Fibroblast of mammary gland (primary cell): ENCODE measurements around the gene HHIPL1.

Source experiments
- DNase-seq: peaks from one replicate; pipeline ENCODE4 v3.0.0-alpha.2; 2010; ENCODE audit warnings: low read depth
- H3K4me3 ChIP-seq: 2 replicates; pipeline ENCODE4 v1.5.1; 2011; ENCODE audit warnings: low read depth, mild to moderate bottlenecking, low read length, moderate library complexity; ENCODE audit not compliant: control insufficient read depth
- TF ChIP-seq, protein P1 (sequence below): conservative IDR thresholded peaks from 2 replicates; pipeline ENCODE4 v1.5.1; 2011; ENCODE audit warnings: low read depth, low read length, inconsistent platforms; ENCODE audit not compliant: control insufficient read depth, insufficient read depth

The HHIPL1 gene

DNA sequence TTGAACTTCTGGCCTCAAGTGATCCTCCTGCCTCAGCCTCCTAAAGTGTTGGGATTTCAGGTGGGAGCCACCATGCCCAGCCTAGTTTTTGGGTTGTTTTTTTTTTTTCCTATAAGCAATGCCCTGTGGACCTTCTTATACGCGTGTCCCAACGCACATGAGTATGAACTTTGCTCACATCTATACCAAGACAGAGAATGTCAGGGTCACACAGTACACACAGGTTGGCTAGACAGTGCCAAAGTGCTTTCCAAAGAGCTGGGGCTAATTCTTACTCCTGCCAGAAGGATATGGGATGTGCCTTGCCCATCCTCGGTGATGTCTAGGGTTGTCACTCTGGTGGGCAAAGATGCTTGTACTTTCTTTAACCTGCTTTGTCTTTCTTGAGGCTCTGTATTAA is 33.3 kb upstream of the HHIPL1 start:
- TF ChIP-seq, protein P1, sequence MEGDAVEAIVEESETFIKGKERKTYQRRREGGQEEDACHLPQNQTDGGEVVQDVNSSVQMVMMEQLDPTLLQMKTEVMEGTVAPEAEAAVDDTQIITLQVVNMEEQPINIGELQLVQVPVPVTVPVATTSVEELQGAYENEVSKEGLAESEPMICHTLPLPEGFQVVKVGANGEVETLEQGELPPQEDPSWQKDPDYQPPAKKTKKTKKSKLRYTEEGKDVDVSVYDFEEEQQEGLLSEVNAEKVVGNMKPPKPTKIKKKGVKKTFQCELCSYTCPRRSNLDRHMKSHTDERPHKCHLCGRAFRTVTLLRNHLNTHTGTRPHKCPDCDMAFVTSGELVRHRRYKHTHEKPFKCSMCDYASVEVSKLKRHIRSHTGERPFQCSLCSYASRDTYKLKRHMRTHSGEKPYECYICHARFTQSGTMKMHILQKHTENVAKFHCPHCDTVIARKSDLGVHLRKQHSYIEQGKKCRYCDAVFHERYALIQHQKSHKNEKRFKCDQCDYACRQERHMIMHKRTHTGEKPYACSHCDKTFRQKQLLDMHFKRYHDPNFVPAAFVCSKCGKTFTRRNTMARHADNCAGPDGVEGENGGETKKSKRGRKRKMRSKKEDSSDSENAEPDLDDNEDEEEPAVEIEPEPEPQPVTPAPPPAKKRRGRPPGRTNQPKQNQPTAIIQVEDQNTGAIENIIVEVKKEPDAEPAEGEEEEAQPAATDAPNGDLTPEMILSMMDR: no peak
- H3K4me3 ChIP-seq: no peak overlapping the region

DNA sequence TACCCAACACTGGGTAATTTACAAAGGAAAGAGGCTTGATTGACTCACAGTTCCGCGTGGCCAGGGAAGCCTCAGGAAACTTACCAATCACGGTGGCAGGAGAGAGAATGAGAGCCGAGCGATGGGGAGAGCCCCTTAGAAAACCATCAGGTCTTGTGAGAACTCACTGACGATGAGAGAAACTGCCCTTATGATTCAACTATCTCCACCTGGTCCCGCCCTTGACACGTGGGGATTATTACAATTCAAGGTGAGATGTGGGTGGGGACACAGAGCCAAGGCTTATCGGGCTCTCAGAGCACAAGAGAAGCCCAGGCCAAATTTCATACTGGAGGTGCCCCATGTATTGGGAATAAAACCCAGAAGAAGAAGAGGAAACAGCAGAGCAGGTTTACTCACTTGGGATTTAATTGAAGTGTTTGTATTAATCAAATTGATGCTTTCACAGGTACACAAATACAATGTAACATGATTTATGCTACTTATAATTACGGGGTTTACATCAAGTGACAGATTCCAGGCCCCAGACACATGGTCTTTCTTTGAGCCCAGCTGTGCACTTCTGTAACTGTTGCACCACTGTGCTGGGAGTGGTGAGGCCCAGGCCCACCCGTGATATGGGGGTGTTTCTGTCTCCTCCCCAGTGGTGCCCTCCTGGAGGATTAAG is 32.7 kb upstream of the HHIPL1 start:
- no peak for DNase-seq
- TF ChIP-seq, protein P1: no peak
- H3K4me3 ChIP-seq: no peak overlapping the region

More for the DNA sequence above, 33.3 kb upstream of the HHIPL1 start:
- no peak for DNase-seq

DNA sequence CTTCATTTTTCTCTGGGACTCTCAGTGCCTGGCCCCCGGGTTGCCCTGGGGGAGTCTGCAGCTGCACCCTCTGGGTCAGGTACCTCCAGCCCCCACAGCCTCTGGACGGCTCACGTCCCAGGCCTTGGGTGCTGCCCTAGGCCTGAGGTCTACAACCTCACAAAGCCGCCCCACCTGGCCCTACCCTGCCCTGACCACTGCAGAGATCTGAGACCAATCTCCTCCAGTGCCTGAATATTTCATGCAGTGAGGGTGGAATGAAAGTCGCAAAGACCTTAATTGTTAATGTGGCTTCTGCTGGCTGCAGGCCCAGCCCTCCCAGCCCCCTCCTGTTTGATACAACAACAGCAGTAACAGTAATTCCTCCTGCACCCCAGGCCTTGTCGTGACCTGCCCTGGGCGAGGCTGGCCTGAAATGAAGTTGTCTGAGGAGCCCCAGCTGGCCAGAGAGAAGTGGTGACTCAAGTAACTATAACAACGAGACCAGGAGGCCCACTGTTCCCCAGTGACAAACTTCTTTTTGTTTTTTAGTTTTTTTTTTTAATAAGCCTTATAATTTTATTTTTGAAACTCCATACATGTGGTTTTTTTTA is 32.1 kb upstream of the HHIPL1 start:
- H3K4me3 ChIP-seq: no peak overlapping the region
- DNase-seq: no peak
- TF ChIP-seq, protein P1: no peak

DNA sequence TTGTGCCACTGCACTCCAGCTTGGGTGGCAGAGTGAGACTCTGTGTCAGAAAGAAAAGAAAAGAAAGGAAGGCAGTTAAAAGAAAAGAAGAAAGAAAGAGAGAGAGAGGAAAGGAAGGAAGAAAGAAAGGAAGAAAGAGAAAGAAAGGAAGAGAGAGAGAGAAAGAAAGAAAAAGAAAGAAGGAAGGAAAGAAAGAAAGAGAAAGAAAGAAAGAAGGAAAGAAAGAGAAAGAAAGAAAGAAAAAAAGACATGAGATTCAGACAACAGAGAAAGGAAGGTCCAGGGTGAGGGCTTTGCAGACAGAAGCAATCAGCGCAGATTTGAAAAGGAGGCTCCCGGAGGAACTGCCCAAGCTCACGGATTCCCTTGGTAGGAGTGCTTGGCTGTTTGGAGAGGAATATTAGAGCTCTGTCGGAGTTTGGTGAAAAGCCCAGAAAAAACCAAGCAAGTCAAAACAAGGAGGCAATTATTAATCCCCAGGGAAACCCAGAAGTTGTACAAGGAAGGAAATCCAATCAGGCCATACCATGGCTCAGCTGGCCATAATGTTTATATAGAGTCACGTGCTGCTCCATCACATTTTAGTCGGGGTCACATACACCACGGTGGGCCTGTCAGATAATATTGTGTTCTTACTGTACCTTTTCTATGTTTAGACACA is 29.3 kb upstream of the HHIPL1 start:
- DNase-seq: no peak
- TF ChIP-seq, protein P1: no peak
- H3K4me3 ChIP-seq: no peak overlapping the region

DNA sequence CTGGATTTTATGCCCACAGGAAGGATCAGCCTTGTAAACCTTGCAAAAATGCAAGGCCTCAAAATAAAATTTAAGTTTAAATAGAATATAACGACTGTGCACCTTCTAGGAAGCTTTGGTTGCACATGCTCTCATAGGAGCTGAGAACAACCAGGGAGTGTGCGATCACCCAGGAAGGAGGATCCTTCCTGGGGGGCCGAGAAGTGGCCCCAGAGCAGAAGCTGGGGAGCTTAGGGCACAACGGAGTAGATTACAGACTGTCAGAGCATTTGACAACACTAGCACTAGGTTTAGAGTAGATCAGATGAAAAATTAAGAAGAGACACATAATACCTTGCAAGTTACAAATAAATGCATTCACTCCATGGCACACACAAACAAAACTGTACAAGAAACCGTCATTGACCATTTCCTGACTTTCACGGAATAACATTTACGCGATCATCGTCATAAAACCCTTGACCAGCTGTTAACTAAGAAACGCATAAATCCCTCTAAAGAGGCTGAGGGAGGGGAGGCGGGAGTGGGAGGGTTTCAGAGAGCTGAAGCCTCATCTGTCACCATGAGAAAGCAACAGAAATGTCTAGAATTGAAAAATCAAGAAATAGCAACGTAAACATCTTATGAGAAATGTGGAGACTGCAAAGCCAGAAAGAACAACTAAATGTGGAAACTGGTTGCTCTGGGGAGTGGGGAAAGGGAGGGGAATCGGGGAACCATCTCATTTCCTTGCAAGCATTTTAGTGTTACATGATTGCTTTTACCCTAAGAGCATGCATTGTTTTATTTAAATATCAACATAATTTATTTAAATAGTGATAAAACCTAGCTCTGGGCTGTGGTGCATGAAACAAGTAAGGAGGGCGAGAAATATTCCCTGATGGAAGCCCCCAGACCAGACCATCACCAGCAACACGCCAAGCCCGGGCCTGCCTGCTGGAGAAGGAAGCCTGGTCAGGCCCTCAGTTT is 27.8 kb upstream of the HHIPL1 start:
- TF ChIP-seq, protein P1: no peak
- no peak overlapping the region for H3K4me3 ChIP-seq
- DNase-seq: no peak
